ENCODE results near the gene ZNF827.

- no peak for TF ChIP-seq CTCF (conservative IDR thresholded peaks at IDR 0.05)
- TF ChIP-seq EZH2 (IDR thresholded peaks at IDR 0.05; ENCODE audit: low read depth): no peak
Observed at GRCh38 chr4:145907812-145908211, 30.8 kb downstream of the ZNF827 start.
